PC-9 (cell line): ENCODE results near the gene AGAP1.

Source experiments
- EZH2 ChIP-seq: fragments of 200-600 bp; sonication (generic); IDR thresholded peaks from 2 replicates; pipeline ENCODE4 v1.8.0; 2017; ENCODE audit warnings: antibody characterized with exemption, low read depth
- TF ChIP-seq, protein P1 (sequence below): fragments of 200-600 bp; sonication (generic); conservative IDR thresholded peaks from 2 replicates; pipeline ENCODE4 v1.6.1; 2017; ENCODE audit warnings: mixed run types, antibody characterized with exemption, mild to moderate bottlenecking, moderate library complexity

DNA sequence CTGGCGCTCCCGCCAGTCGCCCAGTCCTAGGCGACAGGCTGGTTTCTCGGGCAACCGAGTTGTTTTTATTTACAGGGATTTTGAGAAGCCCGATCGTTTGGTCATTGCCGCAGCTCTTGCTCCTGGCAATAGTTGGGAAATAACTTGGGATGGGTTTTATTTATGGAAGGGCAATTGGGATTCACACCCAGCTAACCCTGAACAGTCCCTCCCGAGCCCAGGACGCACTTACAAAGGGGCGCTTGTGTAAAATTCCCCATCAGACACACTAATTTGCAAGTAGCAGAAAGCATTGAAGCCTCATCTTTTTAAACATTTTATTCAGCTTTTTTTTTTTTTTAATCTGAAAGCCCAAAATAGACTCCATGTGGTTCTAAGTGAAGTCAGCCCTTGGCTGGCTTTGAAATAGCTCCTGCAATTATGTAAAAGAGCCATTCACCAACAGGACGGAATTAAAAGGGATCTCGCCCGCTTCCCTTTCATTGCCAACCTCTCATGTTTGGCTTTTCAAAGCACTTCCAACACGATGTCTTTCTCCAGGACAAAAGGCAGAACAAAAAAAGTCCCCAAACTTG lies 677.9 kb downstream of the AGAP1 start:
- TF ChIP-seq, protein P1, sequence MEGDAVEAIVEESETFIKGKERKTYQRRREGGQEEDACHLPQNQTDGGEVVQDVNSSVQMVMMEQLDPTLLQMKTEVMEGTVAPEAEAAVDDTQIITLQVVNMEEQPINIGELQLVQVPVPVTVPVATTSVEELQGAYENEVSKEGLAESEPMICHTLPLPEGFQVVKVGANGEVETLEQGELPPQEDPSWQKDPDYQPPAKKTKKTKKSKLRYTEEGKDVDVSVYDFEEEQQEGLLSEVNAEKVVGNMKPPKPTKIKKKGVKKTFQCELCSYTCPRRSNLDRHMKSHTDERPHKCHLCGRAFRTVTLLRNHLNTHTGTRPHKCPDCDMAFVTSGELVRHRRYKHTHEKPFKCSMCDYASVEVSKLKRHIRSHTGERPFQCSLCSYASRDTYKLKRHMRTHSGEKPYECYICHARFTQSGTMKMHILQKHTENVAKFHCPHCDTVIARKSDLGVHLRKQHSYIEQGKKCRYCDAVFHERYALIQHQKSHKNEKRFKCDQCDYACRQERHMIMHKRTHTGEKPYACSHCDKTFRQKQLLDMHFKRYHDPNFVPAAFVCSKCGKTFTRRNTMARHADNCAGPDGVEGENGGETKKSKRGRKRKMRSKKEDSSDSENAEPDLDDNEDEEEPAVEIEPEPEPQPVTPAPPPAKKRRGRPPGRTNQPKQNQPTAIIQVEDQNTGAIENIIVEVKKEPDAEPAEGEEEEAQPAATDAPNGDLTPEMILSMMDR: no peak
- TF ChIP-seq EZH2: no peak
